Activated CD8-positive, alpha-beta memory T cell treated with anti-CD3 and anti-CD28 coated beads, Interleukin-2, amount 50 U/mL, for 1 hour (primary cell): ENCODE measurements around the gene SNX22.

Experiments used
- DNase-seq: peaks from one replicate; pipeline ENCODE4 v3.0.0-alpha.2; 2020; ENCODE audit errors: extremely low read depth

The SNX22 gene

GRCh38 chr15:64134345-64134829 lies 17.1 kb upstream of the SNX22 start:
- no peak for DNase-seq

- DNase-seq, result no peak
Observed at GRCh38 chr15:64136347-64136746, 15.2 kb upstream of the SNX22 start.

DNA sequence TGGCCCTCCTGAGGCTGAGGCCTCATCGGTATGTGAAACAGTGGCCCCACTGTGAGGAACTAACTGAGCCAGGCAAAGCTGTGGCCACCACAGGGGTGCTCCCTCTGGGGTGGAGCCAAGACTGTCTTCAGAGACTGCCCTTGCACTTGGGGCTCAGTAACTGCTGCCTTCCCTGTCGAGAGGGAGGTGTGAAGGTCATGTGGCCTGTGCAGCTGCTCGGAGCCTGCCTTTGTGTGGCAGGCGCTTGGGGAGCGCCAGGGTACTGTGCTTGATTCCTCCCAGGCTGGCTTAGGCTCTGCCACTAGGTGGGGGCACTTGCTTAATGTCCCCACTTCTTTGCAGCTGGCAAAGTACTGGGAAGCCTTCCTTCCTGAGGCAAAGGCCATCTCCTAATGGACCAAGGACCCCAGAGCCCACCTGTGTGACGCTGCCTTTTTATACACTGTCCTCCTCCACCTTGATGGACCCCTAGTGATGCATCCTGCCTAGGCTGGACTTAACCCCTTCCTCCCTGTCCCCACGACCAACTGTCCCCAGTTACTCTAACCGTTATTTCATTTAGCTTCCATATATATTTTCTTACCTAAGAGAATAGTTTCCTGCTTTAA lies 14.2 kb upstream of the SNX22 start:
- DNase-seq, result no peak

DNA sequence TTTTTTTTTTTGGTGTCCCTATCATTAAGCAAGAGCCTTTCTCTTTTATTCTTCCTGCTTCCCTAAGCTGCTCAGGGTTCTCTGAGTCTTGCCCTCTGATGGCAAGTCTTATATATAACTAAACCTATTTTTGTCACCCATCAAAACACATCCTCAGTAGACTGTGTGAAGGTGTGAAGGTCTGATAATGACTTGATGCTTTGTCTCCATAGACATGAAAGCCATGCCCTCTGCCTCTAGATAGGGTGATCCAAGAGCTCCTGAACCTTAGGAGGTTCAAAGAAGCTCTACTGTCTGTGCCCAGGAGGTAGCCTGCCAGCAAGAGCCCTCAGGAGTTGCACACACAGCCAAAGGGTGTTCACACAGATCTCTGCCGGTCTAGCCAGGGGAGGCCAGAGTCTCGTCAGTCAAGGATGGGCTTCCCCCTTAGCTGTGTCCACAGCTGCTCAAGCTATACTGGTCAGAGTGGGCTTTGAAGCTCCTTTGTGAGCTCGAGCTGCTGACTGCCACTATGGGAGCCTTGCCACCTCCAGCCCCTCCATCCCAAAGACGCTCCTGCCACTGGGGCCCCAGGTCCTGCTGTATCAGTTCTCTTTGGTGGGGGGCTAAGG lies 13.1 kb upstream of the SNX22 start:
- DNase-seq, result no peak

DNA sequence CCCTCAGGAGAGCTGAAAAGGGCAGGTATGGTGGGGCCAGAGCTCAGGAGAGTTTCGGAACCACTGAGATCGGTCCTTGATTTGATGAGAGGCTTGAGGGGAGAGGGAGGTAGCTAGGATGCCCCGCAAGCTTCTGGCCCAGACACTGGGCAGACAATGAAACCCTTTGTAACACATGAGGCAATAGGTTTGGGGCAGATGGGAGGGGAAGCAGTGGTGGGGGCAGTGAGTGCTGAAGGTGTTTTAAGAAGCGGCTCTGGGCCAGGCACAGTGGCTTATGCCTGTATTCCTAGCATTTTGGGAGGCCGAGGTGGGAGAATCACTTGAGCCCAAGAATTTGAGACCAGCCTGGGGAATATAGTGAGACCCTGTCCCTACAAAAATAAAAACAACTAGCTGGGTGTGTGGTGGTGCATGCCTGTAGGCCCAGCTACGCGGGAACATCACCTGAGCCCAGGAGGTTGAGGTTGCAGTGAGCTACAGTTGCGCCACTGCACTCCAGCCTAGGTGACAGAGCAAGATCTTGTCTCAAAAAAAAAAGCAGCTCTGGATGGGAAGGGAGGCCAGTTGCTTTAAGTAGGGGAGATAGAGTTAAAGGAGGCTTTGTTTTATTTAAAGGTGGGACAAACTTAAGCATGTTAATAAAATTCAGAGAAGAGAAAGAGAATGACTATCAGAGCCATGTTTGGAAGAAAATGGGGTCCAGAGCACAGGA lies 9.6 kb upstream of the SNX22 start:
- no peak for DNase-seq

DNA sequence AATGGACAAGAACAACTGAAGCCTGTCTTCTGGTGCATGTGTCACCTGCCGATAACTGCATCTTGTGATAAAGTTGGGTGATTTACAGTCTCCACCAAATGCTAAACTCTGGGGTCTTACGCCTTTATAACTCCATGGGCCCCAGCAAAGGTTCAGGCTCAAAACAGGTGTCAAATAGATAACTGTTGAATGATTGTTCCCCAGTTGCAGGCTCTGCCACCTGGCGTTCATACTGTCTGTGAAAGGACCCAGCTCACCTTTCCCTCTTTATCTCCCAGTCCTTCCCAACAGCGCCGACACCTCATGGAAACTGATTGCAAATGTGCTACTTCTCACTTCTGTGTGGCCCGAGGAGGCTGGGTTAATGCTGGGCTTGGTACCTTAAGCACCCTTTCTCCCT lies 8.3 kb upstream of the SNX22 start:
- DNase-seq, result no peak

DNA sequence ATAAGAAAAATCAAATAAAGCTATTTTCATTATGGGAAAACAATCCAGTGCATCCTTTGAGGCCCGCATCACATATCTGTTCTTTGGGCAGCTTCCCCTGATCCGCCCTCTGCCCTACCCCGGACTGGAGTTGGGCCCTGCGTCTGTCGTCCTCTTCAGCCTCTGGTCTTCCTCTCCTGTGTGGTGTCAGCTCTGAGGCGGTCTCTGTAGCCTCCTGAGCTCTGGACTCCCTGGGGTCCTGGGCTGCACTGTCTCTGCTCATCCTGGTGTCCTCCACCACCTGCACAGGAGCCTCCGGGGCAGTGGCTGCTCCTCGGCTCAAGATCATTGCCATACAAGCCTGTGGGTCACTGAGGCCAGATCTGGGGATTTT lies 7.4 kb upstream of the SNX22 start:
- DNase-seq, result no peak

DNA sequence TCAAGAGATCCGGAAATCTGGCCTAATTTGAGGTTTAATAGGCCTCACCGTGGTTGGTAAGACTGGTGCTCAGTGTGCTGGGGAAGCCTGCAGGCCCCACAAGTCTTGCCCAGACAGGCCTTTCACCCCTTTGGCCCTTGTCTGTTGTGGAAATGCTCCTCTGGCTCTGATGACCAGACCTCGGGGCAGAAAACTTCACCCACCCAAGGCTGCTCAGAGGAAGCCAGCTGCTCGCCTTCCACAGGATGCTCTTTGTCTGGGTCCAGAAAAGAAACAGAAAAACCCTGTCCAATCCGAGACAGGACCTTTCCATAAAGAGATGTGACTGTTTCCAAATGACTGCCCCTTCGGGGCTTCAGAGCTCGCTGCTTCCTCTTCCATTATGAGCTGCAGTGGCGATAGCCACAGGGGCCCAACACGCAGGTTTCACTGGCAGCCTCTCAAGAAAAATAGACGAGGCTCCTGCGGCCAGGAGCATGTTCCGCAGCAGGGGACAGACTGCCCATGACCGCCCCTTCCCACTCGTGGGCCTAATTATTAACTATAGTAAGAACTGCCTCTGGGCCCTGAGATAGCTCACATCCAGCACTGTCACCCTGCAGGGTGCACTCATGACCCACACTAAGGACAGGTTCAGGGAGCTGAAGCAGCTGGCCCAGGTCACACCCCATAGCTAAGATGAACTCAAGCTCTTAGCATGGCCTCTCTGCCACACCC lies 6.8 kb upstream of the SNX22 start:
- DNase-seq, result no peak

DNA sequence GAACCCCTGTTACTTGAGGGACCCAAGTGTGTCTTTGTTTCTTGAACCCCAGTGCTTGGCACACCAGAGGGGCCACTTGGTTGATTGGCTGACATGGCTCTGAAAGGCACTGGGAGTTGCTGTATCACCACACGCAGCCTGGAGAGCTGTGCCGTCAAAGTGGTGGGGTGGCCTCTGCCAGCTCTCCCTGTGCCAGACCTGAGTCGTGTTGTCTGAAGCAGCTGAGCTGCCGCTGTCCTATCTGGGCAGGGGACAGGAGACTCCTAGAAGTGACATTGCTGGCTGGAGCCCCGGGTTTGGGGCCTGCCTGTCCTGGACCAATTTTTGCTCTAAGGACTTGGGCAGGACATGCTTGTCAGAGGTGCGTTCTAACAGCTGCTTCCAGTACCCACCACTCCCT lies 5.5 kb upstream of the SNX22 start:
- no peak for DNase-seq

DNA sequence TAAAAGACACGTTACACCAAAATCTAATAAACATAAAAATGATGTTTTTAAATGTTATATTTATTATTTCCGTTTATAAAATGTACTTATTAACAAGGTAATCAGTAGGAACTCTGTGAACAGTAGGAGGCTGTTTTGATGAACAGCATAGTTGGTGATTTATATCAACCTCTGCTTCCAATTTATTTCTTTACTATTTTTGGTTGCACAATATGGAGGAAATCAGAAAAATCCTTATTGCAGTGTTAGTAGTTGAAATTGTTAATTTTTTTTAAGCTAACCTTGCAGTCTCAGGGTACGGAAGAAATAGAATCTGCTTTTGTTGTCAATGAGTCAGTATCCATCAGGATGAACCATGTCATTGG lies 5.0 kb upstream of the SNX22 start:
- no peak for DNase-seq

- DNase-seq, result no peak
Observed at GRCh38 chr15:64146885-64147681, 4.4 kb upstream of the SNX22 start.

DNA sequence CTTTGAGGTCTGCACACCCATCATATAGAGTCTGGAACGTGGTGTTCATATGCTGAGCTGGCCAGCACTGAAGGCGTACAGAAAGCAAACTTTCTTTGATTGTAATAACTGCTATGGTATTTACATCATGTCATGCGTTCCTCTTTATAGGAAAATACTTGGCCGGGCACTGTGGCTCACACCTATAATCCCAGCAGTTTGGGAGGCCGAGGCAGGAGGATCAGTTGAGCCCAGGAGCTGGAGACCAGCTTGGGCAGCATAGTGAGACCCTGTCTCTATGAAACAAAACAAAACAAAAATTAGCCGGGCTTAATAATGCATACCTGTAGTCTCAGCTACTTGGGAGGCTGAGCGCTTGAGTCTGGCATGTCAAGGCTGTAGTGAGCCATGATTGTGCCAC lies 3.4 kb upstream of the SNX22 start:
- no peak for DNase-seq

- DNase-seq, result no peak
Observed at GRCh38 chr15:64148581-64148980, 3.0 kb upstream of the SNX22 start.

- DNase-seq, result no peak
Observed at GRCh38 chr15:64149424-64149823, 2.1 kb upstream of the SNX22 start.

DNA sequence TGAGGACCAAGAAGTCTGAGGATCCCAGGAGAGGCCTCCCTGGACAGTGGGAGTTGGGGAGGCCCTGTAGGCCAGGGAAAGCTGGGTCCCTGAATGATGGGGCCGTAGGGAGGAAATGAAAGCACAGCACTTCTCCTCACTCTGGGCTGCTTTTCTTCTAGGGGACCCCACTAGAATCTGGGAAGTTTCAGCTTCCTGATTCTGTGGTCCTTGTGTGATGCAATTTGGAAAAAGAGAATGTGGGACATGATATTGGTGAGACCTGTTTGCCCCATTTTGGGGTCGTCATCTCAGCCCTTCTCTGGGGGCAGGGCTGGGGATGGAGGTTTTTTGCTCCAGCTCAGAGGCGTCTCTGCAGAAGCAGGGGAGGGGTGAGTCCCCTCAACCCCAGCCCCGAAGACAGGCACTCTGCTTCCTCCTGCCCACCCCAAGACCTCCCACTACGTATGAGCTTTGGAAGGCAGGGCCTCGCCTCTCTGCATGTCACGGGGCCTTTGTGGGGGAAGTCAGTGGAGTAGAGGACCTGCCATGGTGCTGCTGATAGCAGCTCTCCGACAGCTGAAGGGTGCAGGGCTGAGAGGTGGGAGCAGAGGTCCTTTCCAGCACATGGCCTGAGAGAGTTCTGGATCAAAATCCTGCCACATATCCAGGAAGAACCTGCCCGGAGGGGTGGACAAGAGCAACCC lies 1.5 kb upstream of the SNX22 start:
- DNase-seq, result no peak

GRCh38 chr15:64152507-64153387 lies 1.2 kb downstream of the SNX22 start:
- no peak for DNase-seq

DNA sequence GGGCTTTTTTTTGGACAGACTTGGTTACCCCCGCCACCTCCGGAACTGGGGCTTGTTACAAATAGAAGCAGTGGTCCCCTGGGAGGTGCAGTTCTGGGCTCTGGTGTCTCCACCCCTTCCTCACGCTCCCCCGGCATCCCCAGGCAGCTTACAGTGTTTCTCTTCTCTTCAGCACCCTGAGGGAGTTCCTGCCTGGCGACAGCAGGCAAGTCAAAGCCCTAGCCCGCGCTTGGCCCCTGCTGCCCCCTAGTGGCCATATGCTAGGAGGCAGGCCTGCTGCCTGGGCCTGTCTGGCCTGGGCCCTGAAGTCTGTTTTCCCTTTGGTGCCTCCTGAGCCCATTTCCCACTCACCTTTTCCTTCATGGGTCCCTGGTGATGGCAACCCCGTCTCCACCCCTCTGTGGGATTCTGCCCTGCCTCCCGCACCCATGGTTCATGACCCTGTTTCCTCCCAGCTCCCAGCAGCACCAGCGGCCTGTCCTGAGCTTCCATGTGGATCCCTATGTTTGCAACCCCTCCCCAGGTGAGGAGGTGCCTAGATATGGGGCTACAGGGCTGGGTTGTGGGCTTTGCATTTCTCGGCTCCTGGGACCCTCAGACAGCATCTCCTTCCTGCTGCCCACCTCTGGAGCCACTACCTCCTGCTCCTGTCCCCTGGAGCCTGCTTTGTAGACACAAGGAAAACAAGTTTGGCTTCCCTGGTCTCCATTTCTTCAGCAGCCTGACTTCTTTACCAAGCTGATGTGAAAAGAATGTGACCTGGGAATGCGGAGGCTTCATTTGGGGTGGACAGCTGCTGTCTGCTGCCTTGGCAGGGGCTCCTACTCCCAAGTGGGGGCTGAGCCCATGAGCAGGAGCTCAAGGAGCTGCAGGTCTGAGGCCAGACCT lies 2.2 kb downstream of the SNX22 start:
- peak; percentile 66 for DNase-seq

DNA sequence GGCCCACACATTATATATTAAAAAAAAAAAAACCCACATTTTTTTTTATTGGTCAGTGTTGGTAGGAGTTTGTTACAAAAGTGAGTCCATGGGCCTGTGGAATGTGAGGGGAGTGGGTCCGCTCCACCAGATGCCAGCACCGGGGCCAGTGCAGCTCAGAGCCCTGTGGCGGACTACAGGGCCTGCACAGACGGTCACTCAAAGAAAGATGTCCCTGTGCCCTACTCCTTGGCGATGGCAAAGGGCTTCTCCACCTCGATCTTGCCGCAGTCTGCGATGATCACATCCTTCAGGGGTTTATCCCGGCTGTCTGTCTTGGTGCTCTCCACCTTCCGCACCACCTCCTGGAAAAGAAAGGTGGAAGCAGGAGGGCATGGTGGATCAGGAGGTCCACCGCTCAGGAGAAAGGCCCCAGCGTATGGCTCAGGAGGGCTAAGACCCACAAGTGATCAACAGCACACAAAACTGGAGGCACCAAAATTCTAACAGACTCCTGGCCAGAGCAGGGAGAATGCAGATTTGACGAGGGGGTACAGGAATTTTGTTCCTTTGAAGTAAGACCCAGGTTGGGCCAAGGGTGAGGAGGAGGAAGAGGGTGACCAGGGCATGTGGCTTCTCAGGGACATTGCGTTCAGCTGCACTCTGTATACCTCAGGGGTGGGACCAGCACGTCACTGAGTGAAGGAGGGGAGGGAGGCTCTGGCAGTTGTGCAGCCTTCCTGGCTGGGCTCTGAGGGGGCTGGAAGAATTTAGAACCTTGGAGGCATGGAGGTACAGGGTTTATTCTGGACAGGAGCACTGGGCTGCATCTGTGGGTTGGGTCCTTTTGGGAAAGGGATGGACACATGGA lies 4.5 kb downstream of the SNX22 start:
- DNase-seq, result no peak
